HepG2 (cell line): ENCODE measurements around the gene IP6K3. TPM values are rescaled to one million over a fixed set of nuclear protein-coding genes. Genes with fewer than 3 reads are reported as not detected.

Experiments used
- ATAC-seq: fragments of 200-7000 bp; cut with Tn5 transposase; 3 replicates; pipeline ENCODE4 v1.9.1; 2020; ENCODE audit warnings: mild to moderate bottlenecking, moderate library complexity
- BruUV-seq: library from RNA; stranded (reverse); fragments of 400-500 nt; replicated peaks from 2 replicates; lab custom pipeline; 2021; lab: Mats Ljungman, UMichigan
- CTCF ChIA-PET: fragments of 300-600 bp; formaldehyde crosslinking; extraction: SDS; loops from one replicate; lab custom pipeline; 2021; ENCODE audit warnings: low total read pairs, inconsistent platforms, low intra/inter-chr PET ratio; lab: Yijun Ruan, JAX
- POLR2A ChIA-PET: fragments of 350-600 bp; sonication (Branson Sonifier 250); formaldehyde crosslinking; loops from one replicate; lab custom pipeline; 2020; ENCODE audit warnings: antibody characterized with exemption, inconsistent platforms; lab: Yijun Ruan, JAX
- DNase-seq: peaks from one replicate; pipeline ENCODE4 v3.0.0-alpha.2; 2015; ENCODE audit warnings: low spot score
- FAIRE-seq: peaks from 3 replicates; lab custom pipeline; 2011; peaks lifted over from hg19 to GRCh38; lab: Jason Lieb, UNC
- H2AFZ ChIP-seq: one replicate; pipeline ENCODE4 v1.6.1; 2011; ENCODE audit warnings: low read length, inconsistent platforms
- H3K27ac ChIP-seq: fragments of 300-600 bp; 3 replicates; pipeline ENCODE4 v1.8.0; 2011; ENCODE audit warnings: mixed run types, mild to moderate bottlenecking, mixed read lengths, low read length, inconsistent platforms; ENCODE audit not compliant: insufficient read depth; ENCODE audit errors: extremely low read length
- H3K27me3 ChIP-seq, 2 experiments: fragments of 200-600 bp in 1 of 2; 2 replicates in 1 of 2; 3 replicates in 1 of 2; pipeline versions ENCODE4 v1.6.0 to v1.8.0; 2011; ENCODE audit warnings: low read length in 2 of 2, mild to moderate bottlenecking in 2 of 2, moderate library complexity in 2 of 2, inconsistent platforms in 1 of 2; ENCODE audit not compliant: insufficient read depth in 2 of 2, control insufficient read depth in 1 of 2
- H3K36me3 ChIP-seq, 2 experiments: fragments of 200-600 bp in 1 of 2; replicated peaks in 1 of 2; 2 replicates in 1 of 2; 3 replicates in 1 of 2; pipeline versions ENCODE4 v1.5.1 to v1.8.0; 2011; ENCODE audit warnings: low read length in 2 of 2, inconsistent platforms in 1 of 2; ENCODE audit not compliant: insufficient read depth in 2 of 2, control insufficient read depth in 1 of 2
- H3K4me1 ChIP-seq: 2 replicates; pipeline ENCODE4 v1.5.1; 2012; ENCODE audit warnings: low read length, inconsistent platforms; ENCODE audit not compliant: insufficient read depth
- H3K4me2 ChIP-seq: 2 replicates; pipeline ENCODE4 v1.6.0; 2011; ENCODE audit warnings: low read depth, low read length, inconsistent platforms
- H3K4me3 ChIP-seq, 3 experiments: fragments of 200-600 bp in 1 of 3; sonication (generic), shearing (Covaris generic) in 1 of 3; replicated peaks in 1 of 3; 2 replicates each; pipeline ENCODE4 v1.5.1; 2011 to 2016; ENCODE audit warnings: low read length in 3 of 3, inconsistent platforms in 2 of 3, low read depth in 2 of 3, mild to moderate bottlenecking in 2 of 3, control low read depth in 1 of 3, mixed read lengths in 1 of 3; ENCODE audit not compliant: insufficient read depth in 1 of 3
- H3K79me2 ChIP-seq: one replicate; pipeline ENCODE4 v1.6.1; 2011; ENCODE audit warnings: low read length, inconsistent platforms; ENCODE audit not compliant: insufficient read depth
- H3K9ac ChIP-seq: 2 replicates; pipeline ENCODE4 v1.6.0; 2011; ENCODE audit warnings: mild to moderate bottlenecking, low read depth, low read length, inconsistent platforms; ENCODE audit not compliant: insufficient read depth
- H3K9me3 ChIP-seq: 2 replicates; pipeline ENCODE4 v1.5.1; 2012; ENCODE audit warnings: mild to moderate bottlenecking, low read length
- H4K20me1 ChIP-seq: 2 replicates; pipeline ENCODE4 v1.6.0; 2011; ENCODE audit warnings: inconsistent platforms, mild to moderate bottlenecking, low read length, moderate library complexity; ENCODE audit not compliant: insufficient read depth
- CTCF ChIP-seq: sonication (generic); formaldehyde crosslinking; IDR thresholded peaks from 2 replicates; pipeline ENCODE4 v1.5.0; 2020; ENCODE audit warnings: mild to moderate bottlenecking, missing genetic modification reagents, moderate library complexity
- EZH2 ChIP-seq: conservative IDR thresholded peaks from 2 replicates; pipeline ENCODE4 v1.6.1; 2012; ENCODE audit warnings: mild to moderate bottlenecking, low read depth, low read length, moderate library complexity
- FOXA3 ChIP-seq: IDR thresholded peaks from 2 replicates; pipeline ENCODE4 v1.6.1; 2016; ENCODE audit warnings: missing genetic modification reagents, missing compliant biosample characterization
- GABPB1 ChIP-seq: IDR thresholded peaks from 2 replicates; pipeline ENCODE4 v1.6.1; 2016; ENCODE audit warnings: mild to moderate bottlenecking, missing genetic modification reagents, moderate library complexity, missing compliant biosample characterization
- MAFF ChIP-seq: IDR thresholded peaks from 2 replicates; pipeline ENCODE4 v1.6.1; 2011; ENCODE audit warnings: low read depth, low read length, improper control_type of control experiment
- MTF1 ChIP-seq: sonication (generic); formaldehyde crosslinking; IDR thresholded peaks from 2 replicates; pipeline ENCODE4 v1.5.0; 2020; ENCODE audit warnings: missing genetic modification reagents
- PAX8 ChIP-seq: sonication (generic); formaldehyde crosslinking; IDR thresholded peaks from 2 replicates; pipeline ENCODE4 v1.8.0; 2022; ENCODE audit warnings: mild to moderate bottlenecking, missing genetic modification reagents, borderline replicate concordance
- TRAFD1 ChIP-seq: sonication (generic); formaldehyde crosslinking; IDR thresholded peaks from 2 replicates; pipeline ENCODE4 v1.5.1; 2020; ENCODE audit warnings: missing genetic modification reagents, mild to moderate bottlenecking, borderline replicate concordance
- ZBTB49 ChIP-seq: sonication (generic); formaldehyde crosslinking; IDR thresholded peaks from 2 replicates; pipeline ENCODE4 v1.4.0; 2020; ENCODE audit warnings: missing genetic modification reagents, borderline replicate concordance
- ZKSCAN8 ChIP-seq: IDR thresholded peaks from 2 replicates; pipeline ENCODE4 v1.6.1; 2016; ENCODE audit warnings: borderline replicate concordance, missing genetic modification reagents, missing compliant biosample characterization
- ZMYM2 ChIP-seq: sonication (generic); formaldehyde crosslinking; IDR thresholded peaks from 2 replicates; pipeline ENCODE4 v1.8.0; 2022; ENCODE audit warnings: mild to moderate bottlenecking, missing genetic modification reagents
- ZNF251 ChIP-seq: sonication (generic); formaldehyde crosslinking; IDR thresholded peaks from 2 replicates; pipeline ENCODE4 v1.9.0; 2021; ENCODE audit warnings: mild to moderate bottlenecking, missing genetic modification reagents
- ZNF276 ChIP-seq: sonication (generic); formaldehyde crosslinking; IDR thresholded peaks from 2 replicates; pipeline ENCODE4 v1.4.0; 2020; ENCODE audit warnings: mild to moderate bottlenecking, low read depth, missing genetic modification reagents
- ZNF569 ChIP-seq: sonication (generic); formaldehyde crosslinking; IDR thresholded peaks from 2 replicates; pipeline ENCODE4 v1.5.0; 2020; ENCODE audit warnings: mild to moderate bottlenecking, missing genetic modification reagents, moderate library complexity, borderline replicate concordance
- ZNF777 ChIP-seq: sonication (generic); formaldehyde crosslinking; IDR thresholded peaks from 2 replicates; pipeline ENCODE4 v1.4.0; 2020; ENCODE audit warnings: missing genetic modification reagents
- WGBS: methylation state at CpG from one replicate; pipeline ENCODE4 v1.1.6; 2017; ENCODE audit warnings: low lambda C conversion rate; 5-methylcytosine and 5-hydroxymethylcytosine counted together
- in situ Hi-C: cut with HindIII; loops from 2 replicates; pipeline ENCODE4 v1.10.0; 2017; ENCODE audit warnings: low pct_unique_long_range_greater_than_20kb; ENCODE audit not compliant: extremely low pct_ligation_motif_present
- intact Hi-C: fragments of 100-400 bp; cut with micrococcal nuclease; formaldehyde crosslinking; loops from one replicate; pipeline ENCODE4 v1.10.0; 2022; ENCODE audit not compliant: unreplicated experiment
- polyA plus RNA-seq, 8 experiments: library from polyadenylated mRNA; depleted of rRNA in 3 of 8; stranded (reverse) in 7 of 8; unstranded in 1 of 8; fragments of >200 nt; fragmentation: Illumina TruSeq in 4 of 8; extraction: Trizol in 4 of 8; gene quantifications; 2 replicates each; pipeline versions ENCODE4 v1.2.1 to v1.2.3, GENCODE V29; 2011 to 2016; ENCODE audit warnings: low read depth in 4 of 8, missing spikeins in 1 of 8, mixed read lengths in 1 of 8; ENCODE audit not compliant: insufficient read depth in 1 of 8
- total RNA-seq, 5 experiments: library from RNA; depleted of rRNA; stranded (reverse); fragments of >200 nt; fragmentation: Illumina TruSeq; extraction: Trizol; gene quantifications; 2 replicates each; pipeline ENCODE4 v1.2.3, GENCODE V29; 2016; ENCODE audit warnings: low read depth in 1 of 5

IP6K3 gene
- total and polyA plus RNA-seq, 2 of the 13 experiments (the other 11 are each of a cell fraction or from before 2014, with no cell fraction given), result 0.11 to 0.18 TPM

- TF ChIP-seq ZBTB49 (CRISPR knock-in tag) (no peak), CTCF (CRISPR knock-in tag) (no peak)
Observed at GRCh38 chr6:33682341-33682740, 64.4 kb downstream of the IP6K3 start (continued).

GRCh38 chr6:33679761-33680160 is 66.9 kb downstream of the IP6K3 start:
- CTCF ChIA-PET, result no interaction called here
- intact Hi-C loops, result no loop called here
- no TSS peak for BruUV-seq
- TF ChIP-seq PAX8 (no peak), ZNF777 (CRISPR knock-in tag) (no peak), FOXA3 (CRISPR knock-in tag) (no peak), MAFF (no peak), GABPB1 (CRISPR knock-in tag) (no peak), ZKSCAN8 (CRISPR knock-in tag) (no peak), ZNF569 (CRISPR knock-in tag) (no peak), ZNF251 (CRISPR knock-in tag) (no peak), ZNF276 (CRISPR knock-in tag) (no peak), TRAFD1 (CRISPR knock-in tag) (no peak), ZMYM2 (CRISPR knock-in tag) (no peak), EZH2 (no peak), MTF1 (CRISPR knock-in tag) (no peak)

More at GRCh38 chr6:33679761-33680160, 66.9 kb downstream of the IP6K3 start:
- POLR2A ChIA-PET, result no interaction called here
- H3K27me3 ChIP-seq, result no peaks in the 10 kb centered on the region
- no peak overlapping the region for H2AFZ ChIP-seq
- H4K20me1 ChIP-seq, result no peaks in the 10 kb centered on the region; the same call in 1 of the 2 replicates
- no peaks in the 10 kb centered on the region for H3K79me2 ChIP-seq
- WGBS, result 94% methylated on average over 14 of the region's 20 CpGs
- no peaks in the 10 kb centered on the region for H3K4me1 ChIP-seq
- H3K4me3 ChIP-seq, result no peak overlapping the region
- no peak overlapping the region for H3K4me2 ChIP-seq
- peaks cover 7 to 12% of the 10 kb centered on the region in 2 experiments; a peak in 3 of 5 replicates for H3K36me3 ChIP-seq
- no peaks in the 10 kb centered on the region for H3K9me3 ChIP-seq
- in situ Hi-C loops, result no loop called here
- ATAC-seq (no peak), FAIRE-seq (no peak), DNase-seq (no peak)
- no peak overlapping the region for H3K27ac ChIP-seq
- no peak overlapping the region for H3K9ac ChIP-seq
